Smooth muscle cell of the brain vasculature (primary cell): Measurements from ENCODE around the gene SCRN3.
"Not testable (repeated sequence)": the region's sequence is repeated elsewhere in the genome, so short reads cannot be mapped to it uniquely, and the experiment has no call there.

Experiments used
- DNase-seq: peaks from one replicate; pipeline ENCODE4 v3.0.0-alpha.2; 2012; ENCODE audit warnings: low read depth, low spot score

The SCRN3 gene

DNA sequence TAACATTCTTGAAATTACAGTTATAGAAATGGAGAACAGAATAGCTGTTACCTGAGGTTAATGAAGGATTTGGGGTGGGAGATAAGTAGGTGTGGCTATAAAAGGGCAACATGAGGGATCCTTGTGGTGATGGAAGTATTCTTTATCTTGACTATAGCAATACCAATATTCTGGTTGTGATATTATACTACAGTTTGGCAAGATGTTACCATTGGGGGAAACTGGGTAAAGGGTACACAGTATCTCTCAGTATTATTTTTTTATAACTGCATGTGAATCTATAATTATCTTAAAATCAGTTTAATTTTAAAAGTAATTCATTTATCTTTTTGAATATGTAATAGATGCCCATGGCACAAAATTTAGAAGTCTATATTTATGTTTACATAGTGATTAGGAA lies 8.1 kb downstream of the SCRN3 start:
- no peak for DNase-seq

DNA sequence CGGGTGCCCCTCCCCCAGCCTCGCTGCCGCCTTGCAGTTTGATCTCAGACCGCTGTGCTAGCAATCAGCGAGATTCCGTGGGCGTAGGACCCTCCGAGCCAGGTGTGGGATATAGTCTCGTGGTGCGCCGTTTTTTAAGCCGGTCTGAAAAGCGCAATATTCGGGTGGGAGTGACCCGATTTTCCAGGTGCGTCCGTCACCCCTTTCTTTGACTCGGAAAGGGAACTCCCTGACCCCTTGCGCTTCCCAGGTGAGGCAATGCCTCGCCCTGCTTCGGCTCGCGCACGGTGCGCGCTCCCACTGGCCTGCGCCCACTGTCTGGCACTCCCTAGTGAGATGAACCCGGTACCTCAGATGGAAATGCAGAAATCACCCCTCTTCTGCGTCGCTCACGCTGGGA lies 14.5 kb downstream of the SCRN3 start:
- DNase-seq: not testable (repeated sequence)

GRCh38 chr2:174412256-174412655 lies 16.7 kb downstream of the SCRN3 start:
- DNase-seq: no peak

- DNase-seq: no peak
These were observed 32.7 kb downstream of the SCRN3 start for GRCh38 chr2:174428214-174428613.

GRCh38 chr2:174430066-174430465 lies 34.5 kb downstream of the SCRN3 start:
- DNase-seq: no peak

- DNase-seq: no peak
These were observed 36.4 kb downstream of the SCRN3 start for GRCh38 chr2:174431902-174432301.

DNA sequence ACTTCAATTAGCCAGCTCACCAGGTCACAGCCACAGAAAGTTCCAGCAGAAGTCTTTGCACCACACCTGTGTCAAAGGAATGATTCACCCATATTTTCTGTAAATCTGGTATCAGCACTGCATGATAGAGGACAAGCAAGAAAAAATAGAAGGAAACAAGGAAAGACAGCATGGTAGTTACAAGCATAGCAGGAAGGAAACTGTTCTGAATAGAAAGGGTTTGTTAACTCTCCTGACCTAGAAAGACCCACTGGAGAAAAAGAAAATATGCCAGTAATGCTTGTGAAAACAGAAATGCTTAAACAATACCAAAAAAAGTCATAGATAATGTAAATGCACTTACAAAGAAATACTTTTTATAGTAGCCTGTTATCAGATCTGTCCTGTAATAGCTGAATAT lies 40.8 kb downstream of the SCRN3 start:
- DNase-seq: no peak

- no peak for DNase-seq
These were observed 42.8 kb downstream of the SCRN3 start for GRCh38 chr2:174438146-174438886.

GRCh38 chr2:174439323-174439722 lies 43.8 kb downstream of the SCRN3 start:
- no peak for DNase-seq

DNA sequence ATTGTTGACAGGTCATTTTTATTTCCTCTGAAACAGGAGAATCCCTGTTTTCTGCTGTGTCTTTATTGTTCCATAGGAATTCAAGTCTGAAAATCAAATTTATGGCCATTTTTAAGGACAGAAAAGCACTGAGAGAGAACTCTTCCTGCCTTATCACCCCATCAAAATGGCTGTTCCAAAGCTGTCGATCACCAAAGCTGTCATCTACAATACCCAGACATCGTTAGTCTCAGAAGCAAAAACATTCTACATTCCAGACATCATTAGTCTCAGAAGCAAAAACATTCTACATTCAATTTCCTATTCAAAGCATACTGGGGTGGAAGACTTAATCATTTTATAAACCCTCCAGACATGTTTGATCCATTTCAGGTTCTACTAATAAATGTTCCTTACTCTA lies 44.4 kb downstream of the SCRN3 start:
- no peak for DNase-seq

DNA sequence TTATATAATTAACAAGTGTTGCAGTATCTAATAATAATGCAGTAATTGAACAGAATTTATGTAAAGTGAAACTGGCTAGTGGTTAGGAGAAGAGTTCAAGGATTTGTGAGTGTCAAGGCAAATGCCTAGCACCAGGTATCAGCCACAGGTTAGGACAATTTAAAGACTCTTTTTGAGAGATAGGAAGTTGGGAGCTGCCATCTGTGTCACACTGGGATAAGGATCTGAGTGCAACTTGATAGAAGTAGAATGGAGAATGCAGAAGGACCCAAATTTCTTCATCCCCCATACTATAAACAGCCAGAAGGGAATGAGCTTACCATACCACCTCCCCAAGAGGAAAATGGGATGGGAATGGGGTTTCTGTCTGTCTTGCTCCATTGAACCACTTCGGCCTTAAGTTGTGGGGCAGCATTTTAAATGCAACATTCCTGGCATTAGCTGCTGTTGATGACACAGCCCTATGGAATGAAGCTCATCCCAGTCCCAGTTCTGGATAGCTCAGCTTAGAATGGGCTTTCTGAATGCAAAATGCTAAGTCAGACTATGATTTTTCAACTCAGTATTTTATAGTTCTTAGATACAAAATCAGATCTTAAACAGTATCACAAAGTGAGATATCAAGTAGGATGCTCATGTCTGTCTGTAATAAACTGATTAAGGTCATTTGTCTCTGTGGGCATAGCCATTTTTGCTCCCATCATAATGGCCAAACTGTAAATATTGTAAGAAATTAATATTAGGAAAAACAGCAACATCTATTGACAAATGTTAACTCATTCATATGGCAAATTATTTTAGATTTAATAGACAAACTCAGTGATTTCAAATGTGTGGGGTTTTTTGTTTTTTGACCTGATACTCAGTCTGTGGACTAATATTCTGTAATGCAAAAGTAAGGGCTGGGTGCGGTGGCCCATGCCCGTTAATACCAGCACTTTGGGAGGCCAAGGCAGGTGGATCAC lies 47.3 kb downstream of the SCRN3 start:
- DNase-seq: peak; percentile 33

DNA sequence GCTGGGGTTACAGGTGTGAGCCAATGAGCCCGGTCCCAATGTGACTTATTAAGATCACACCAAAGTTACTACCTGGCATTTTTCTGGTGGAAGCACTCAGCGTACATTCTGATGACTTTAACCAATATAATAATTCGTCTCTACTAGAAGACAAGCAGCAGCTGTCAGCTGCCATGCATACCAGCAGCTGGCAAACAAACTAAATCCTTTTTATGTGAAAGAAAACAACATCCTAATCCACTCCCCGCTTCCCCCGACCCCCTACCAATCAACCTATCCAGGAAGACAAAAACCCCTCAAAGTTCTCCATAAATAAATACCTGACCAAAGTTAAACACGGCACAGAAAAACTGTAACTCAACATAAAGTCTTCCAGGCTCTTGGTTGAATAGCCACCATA lies 49.2 kb downstream of the SCRN3 start:
- no peak for DNase-seq

- DNase-seq: no peak
These were observed 49.7 kb downstream of the SCRN3 start for GRCh38 chr2:174445248-174445647.

GRCh38 chr2:174446531-174446930 lies 51.0 kb downstream of the SCRN3 start:
- no peak for DNase-seq

DNA sequence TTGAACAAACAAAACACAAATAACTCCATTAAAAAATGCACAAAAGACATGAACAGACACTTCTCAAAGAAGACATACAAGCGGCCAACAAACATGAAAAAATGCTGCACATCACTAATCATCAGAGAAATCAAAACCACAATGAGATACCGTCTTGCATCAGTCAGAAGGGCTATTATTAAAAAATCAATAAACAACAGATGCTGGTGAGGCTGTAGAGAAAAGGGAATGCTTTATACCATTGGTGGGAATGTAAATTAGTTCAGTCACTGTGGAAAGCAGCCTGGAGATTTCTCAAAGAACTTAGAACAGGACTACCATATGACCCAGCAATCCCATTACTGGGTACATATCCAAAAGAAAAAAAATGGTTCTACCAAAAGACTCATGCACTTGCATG lies 53.5 kb downstream of the SCRN3 start:
- DNase-seq: no peak

- no peak for DNase-seq
These were observed 54.7 kb downstream of the SCRN3 start for GRCh38 chr2:174450021-174450816.

- DNase-seq: no peak
These were observed 59.0 kb downstream of the SCRN3 start for GRCh38 chr2:174454566-174454965.

DNA sequence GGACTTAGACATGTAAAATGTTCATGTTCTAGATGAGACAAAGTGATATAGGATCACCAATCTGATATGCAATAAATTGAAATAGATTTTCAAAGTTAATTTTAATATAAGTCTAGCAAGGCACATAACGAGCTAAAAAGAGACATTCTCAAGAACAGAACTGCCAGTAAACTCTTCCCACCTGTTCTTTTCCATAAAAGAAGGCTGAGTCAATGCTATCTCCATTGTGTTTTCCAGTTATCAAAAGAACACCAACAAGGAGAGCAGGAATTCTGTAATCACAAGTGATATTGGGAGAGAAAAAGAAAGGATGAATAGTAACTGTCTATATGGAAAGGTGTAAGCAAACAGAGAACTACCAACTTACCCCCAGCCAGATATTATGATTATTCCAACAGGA lies 65.7 kb downstream of the SCRN3 start:
- DNase-seq: no peak

DNA sequence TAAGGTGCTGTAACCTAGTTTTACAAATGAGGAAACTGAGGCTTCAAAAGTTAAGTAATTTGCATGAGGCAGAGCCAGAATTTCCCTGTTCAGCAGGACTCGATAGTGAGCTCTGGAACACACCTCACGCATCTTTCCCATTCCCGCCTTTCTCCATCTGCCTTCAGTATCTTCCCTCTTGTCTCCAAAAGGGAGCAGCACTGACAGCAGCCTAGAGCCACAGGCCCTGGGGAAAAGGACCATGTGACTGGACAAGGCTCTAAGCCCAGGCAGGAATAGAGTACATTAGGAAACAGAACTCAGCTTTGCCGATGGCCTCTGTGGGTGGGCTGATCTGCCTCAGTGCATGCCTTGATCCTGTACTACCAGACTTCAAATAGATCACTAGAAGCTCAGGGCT lies 69.8 kb downstream of the SCRN3 start:
- no peak for DNase-seq

DNA sequence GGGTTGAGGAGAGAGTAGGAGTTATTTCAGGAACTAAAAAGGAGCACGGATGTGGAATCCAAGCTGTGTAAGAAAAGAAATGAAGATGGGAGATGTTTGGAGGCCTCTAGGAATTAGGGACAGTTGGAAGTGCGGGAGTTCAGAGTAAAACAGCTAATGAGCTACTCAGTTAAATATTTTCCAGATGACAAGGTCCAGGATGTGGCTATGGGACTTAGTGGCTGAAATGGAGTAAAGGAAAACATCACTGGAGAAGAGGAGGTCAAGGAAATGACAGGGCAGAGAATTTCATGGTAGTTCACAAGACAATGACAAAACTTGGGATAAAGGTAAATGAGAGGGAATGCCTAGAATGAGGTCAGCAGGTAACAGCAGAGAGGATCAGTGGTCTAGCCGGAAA lies 78.3 kb downstream of the SCRN3 start:
- DNase-seq: no peak

DNA sequence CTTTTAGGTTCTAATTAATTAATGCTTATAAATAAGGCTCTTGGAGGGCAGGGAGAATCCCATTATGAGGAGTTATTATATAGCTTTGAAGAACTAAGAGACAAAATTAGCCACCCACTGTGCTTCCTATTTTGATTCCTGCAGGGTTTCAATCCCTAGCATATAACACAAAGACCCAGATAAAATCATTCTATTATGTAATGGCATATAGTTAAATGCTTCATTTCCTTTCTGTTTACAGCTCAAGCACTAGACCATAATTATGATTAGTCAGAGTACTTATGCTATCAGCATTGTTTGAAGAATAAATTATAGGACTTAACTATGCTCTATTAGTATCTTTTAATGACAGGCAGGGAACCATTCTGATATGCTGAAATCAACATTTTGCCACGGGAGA lies 82.2 kb downstream of the SCRN3 start:
- DNase-seq: no peak
